Activated B cell treated with CpG ODN at 0.5 μM for 24 hours (primary cell): ENCODE measurements around the gene CYBA. TPM values are rescaled to one million over a fixed set of nuclear protein-coding genes. Genes with fewer than 3 reads are reported as not detected.

ENCODE experiments used
- ATAC-seq: fragments of 200-7000 bp; cut with Tn5 transposase; one replicate; pipeline ENCODE4 v1.10.0; 2021; ENCODE audit warnings: low read depth, mild to moderate bottlenecking, moderate library complexity
- CTCF ChIA-PET: fragments of 350-600 bp; sonication (Branson Sonifier 250); formaldehyde crosslinking; loops from one replicate; lab custom pipeline; 2021; ENCODE audit warnings: antibody characterized with exemption; lab: Charles Lee
- POLR2A ChIA-PET: fragments of 350-600 bp; sonication (Branson Sonifier 250); formaldehyde crosslinking; loops from one replicate; lab custom pipeline; 2021; ENCODE audit warnings: antibody characterized with exemption; lab: Charles Lee
- DNase-seq: peaks from one replicate; pipeline ENCODE4 v3.0.0; 2022
- H3K27ac Mint-ChIP-seq: one replicate; pipeline ENCODE4 v1.8.0; 2020; ENCODE audit warnings: mixed read lengths
- H3K27me3 Mint-ChIP-seq: one replicate; pipeline ENCODE4 v1.8.0; 2021; ENCODE audit warnings: mixed read lengths
- H3K36me3 Mint-ChIP-seq: one replicate; pipeline ENCODE4 v1.8.0; 2021; ENCODE audit warnings: low read depth, mixed read lengths
- H3K4me1 Mint-ChIP-seq: one replicate; pipeline ENCODE4 v1.8.0; 2021; ENCODE audit warnings: mixed read lengths
- H3K4me3 Mint-ChIP-seq: one replicate; pipeline ENCODE4 v1.8.0; 2020; ENCODE audit warnings: mild to moderate bottlenecking, mixed read lengths
- H3K9me3 Mint-ChIP-seq: one replicate; pipeline ENCODE4 v1.8.0; 2020; ENCODE audit warnings: mixed read lengths
- intact Hi-C: fragments of 100-400 bp; cut with micrococcal nuclease; formaldehyde crosslinking; loops from one replicate; pipeline ENCODE4 v1.15.1; 2024
- total RNA-seq: library from RNA; stranded (reverse); gene quantifications from 2 replicates; pipeline ENCODE4 v1.2.3, GENCODE V29; 2022
- TF ChIP-seq, protein P1 (sequence below): fragments of 200-600 bp; IDR thresholded peaks from one replicate; pipeline ENCODE4 v1.8.0; 2022; ENCODE audit warnings: antibody characterized with exemption, mild to moderate bottlenecking

CYBA gene
- total RNA-seq, 1 donor from 2014 or later, result 456 TPM

DNA sequence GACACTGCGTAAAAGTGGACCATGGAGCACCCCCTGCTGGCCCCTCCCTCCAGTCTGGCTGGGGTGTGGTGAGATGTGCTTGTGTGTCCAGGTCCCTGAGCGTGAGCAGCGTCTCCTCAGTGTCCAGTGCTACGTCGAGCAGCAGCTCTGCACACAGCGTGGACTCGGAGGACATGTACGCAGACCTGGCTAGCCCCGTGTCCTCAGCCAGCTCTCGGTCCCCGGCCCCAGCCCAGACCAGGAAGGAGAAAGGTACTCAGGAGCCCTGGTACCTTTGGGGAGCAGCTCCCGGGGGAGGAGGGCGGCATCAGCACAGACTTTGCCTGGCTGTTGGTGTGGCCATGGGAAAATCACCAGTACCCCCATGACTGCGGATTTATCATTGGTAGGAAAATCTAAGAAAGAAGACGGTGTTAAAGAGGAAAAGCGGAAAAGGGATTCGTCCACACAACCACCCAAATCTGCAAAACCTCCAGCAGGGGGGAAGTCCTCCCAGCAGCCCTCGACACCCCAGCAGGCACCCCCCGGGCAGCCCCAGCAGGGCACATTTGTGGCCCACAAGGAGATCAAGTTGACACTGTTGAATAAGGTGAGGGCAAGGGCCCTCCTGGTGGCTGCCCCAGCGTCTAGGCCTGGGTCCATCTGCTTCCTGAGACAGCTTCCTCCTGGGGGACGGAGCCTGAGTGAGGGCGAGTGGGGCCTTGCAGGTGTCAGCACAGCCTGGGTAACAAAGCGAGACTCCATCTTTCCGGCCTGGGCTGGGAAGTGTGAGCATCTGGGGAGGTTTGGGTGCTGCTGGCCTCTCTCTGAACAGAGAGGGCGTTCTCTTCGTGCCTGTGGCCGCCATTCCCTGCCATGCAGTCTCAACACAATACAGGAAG, 23.1 kb downstream of the CYBA start:
- DNase-seq, result no peak
- Mint-ChIP-seq H3K4me1 (peaks cover 2% of the 10 kb centered on the region), H3K36me3 (peaks cover 73% of the 10 kb centered on the region), H3K27ac (no peak overlapping the region), H3K27me3 (no peaks in the 10 kb centered on the region), H3K4me3 (no peak overlapping the region), H3K9me3 (no peaks in the 10 kb centered on the region)
- POLR2A ChIA-PET, result no interaction called here
- CTCF ChIA-PET, result no interaction called here
- ATAC-seq, result no peak
- intact Hi-C loops, result no loop called here
- TF ChIP-seq, protein P1, sequence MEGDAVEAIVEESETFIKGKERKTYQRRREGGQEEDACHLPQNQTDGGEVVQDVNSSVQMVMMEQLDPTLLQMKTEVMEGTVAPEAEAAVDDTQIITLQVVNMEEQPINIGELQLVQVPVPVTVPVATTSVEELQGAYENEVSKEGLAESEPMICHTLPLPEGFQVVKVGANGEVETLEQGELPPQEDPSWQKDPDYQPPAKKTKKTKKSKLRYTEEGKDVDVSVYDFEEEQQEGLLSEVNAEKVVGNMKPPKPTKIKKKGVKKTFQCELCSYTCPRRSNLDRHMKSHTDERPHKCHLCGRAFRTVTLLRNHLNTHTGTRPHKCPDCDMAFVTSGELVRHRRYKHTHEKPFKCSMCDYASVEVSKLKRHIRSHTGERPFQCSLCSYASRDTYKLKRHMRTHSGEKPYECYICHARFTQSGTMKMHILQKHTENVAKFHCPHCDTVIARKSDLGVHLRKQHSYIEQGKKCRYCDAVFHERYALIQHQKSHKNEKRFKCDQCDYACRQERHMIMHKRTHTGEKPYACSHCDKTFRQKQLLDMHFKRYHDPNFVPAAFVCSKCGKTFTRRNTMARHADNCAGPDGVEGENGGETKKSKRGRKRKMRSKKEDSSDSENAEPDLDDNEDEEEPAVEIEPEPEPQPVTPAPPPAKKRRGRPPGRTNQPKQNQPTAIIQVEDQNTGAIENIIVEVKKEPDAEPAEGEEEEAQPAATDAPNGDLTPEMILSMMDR, result no peak

GRCh38 chr16:88626646-88627045, 24.2 kb downstream of the CYBA start:
- H3K9me3 Mint-ChIP-seq, result no peaks in the 10 kb centered on the region
- no peak overlapping the region for H3K27ac Mint-ChIP-seq
- TF ChIP-seq, protein P1, result no peak
- H3K36me3 Mint-ChIP-seq, result peaks cover 79% of the 10 kb centered on the region
- intact Hi-C loops, result no loop called here
- H3K4me1 Mint-ChIP-seq, result no peaks in the 10 kb centered on the region
- ATAC-seq (no peak), DNase-seq (no peak)
- no peaks in the 10 kb centered on the region for H3K27me3 Mint-ChIP-seq
- ChIA-PET POLR2A (no interaction called here), CTCF (interaction anchor here (1.2 kb wide), 1 partner anchor 10 kb away, joined by 5 read pairs; no protein-coding TSS in a partner anchor)
- H3K4me3 Mint-ChIP-seq, result no peak overlapping the region

- H3K4me1 Mint-ChIP-seq, result no peaks in the 10 kb centered on the region
- ATAC-seq (no peak), DNase-seq (no peak)
- intact Hi-C loops, result no loop called here
- H3K27me3 Mint-ChIP-seq, result no peaks in the 10 kb centered on the region
- ChIA-PET CTCF (interaction anchor here (1.2 kb wide), 1 partner anchor 12 kb away, joined by 5 read pairs; no protein-coding TSS in a partner anchor), POLR2A (no interaction called here)
- no peak overlapping the region for H3K27ac Mint-ChIP-seq
- peaks cover 74% of the 10 kb centered on the region for H3K36me3 Mint-ChIP-seq
- TF ChIP-seq, protein P1, result no peak
- H3K4me3 Mint-ChIP-seq, result no peak overlapping the region
- H3K9me3 Mint-ChIP-seq, result no peaks in the 10 kb centered on the region
Observed at GRCh38 chr16:88624977-88625576, 25.8 kb downstream of the CYBA start.

GRCh38 chr16:88624481-88624880, 26.4 kb downstream of the CYBA start:
- POLR2A ChIA-PET, result no interaction called here

More at GRCh38 chr16:88624481-88624880, 26.4 kb downstream of the CYBA start:
- intact Hi-C loops, result no loop called here
- H3K27me3 Mint-ChIP-seq, result no peaks in the 10 kb centered on the region
- CTCF ChIA-PET, result no interaction called here
- H3K4me1 Mint-ChIP-seq, result no peaks in the 10 kb centered on the region
- no peak overlapping the region for H3K27ac Mint-ChIP-seq
- H3K36me3 Mint-ChIP-seq, result peaks cover 76% of the 10 kb centered on the region
- DNase-seq (no peak), ATAC-seq (no peak)
- H3K4me3 Mint-ChIP-seq, result no peak overlapping the region
- TF ChIP-seq, protein P1, result no peak
- no peaks in the 10 kb centered on the region for H3K9me3 Mint-ChIP-seq
